H1 (cell line): Measurements from ENCODE around the gene SARS2. TPM values are rescaled to one million over a fixed set of nuclear protein-coding genes. Genes with fewer than 3 reads are reported as not detected.

ENCODE experiments used
- CTCF ChIA-PET: fragments of 300-600 bp; sonication (Branson Sonifier 250); formaldehyde crosslinking; loops from one replicate; lab custom pipeline; 2021; ENCODE audit not compliant: partially characterized antibody; lab: Charles Lee
- POLR2A ChIA-PET: fragments of 300-600 bp; sonication (Branson Sonifier 250); formaldehyde crosslinking; loops from one replicate; lab custom pipeline; 2021; ENCODE audit warnings: inconsistent platforms; ENCODE audit not compliant: partially characterized antibody; lab: Charles Lee
- DNase-seq, 2 experiments: peaks; one replicate each; pipeline versions ENCODE4 v3.0.0 to v3.0.0-alpha.2; 2010 to 2022; ENCODE audit warnings: low spot score in 2 of 2, low read depth in 1 of 2, mixed read lengths in 1 of 2
- FAIRE-seq: peaks from 2 replicates; lab custom pipeline; 2011; peaks lifted over from hg19 to GRCh38; lab: Jason Lieb, UNC
- H2AFZ ChIP-seq: 2 replicates; pipeline ENCODE4 v1.8.1; 2012; ENCODE audit warnings: low read length, inconsistent platforms
- H2AK5ac ChIP-seq: 2 replicates; pipeline ENCODE4 v1.6.1; 2013; ENCODE audit warnings: low read depth, low read length
- H2BK120ac ChIP-seq: replicated peaks from 2 replicates; pipeline ENCODE3; 2013; ENCODE audit warnings: low read depth, low read length, inconsistent platforms
- H2BK12ac ChIP-seq: 2 replicates; pipeline ENCODE4 v1.6.1; 2013; ENCODE audit warnings: low read depth, low read length
- H2BK15ac ChIP-seq: 2 replicates; pipeline ENCODE4 v1.6.1; 2013; ENCODE audit warnings: low read length
- H2BK20ac ChIP-seq: 2 replicates; pipeline ENCODE4 v1.6.1; 2013; ENCODE audit warnings: low read length
- H2BK5ac ChIP-seq: 2 replicates; pipeline ENCODE4 v1.6.1; 2013; ENCODE audit warnings: low read depth, low read length
- H3K14ac ChIP-seq: 2 replicates; pipeline ENCODE4 v1.6.1; 2013; ENCODE audit warnings: inconsistent platforms; ENCODE audit not compliant: insufficient read length
- H3K18ac ChIP-seq: 2 replicates; pipeline ENCODE4 v1.6.1; 2013; ENCODE audit warnings: low read length; ENCODE audit errors: extremely low read depth
- H3K23ac ChIP-seq: 2 replicates; pipeline ENCODE4 v1.6.1; 2013; ENCODE audit warnings: inconsistent platforms; ENCODE audit not compliant: insufficient read length
- H3K23me2 ChIP-seq: 2 replicates; pipeline ENCODE4 v1.6.1; 2013; ENCODE audit warnings: low read depth, low read length
- H3K27ac ChIP-seq: 2 replicates; pipeline ENCODE4 v1.6.1; 2011; ENCODE audit warnings: low read depth, low read length, inconsistent platforms
- H3K27me3 ChIP-seq, 4 experiments: replicated peaks in 1 of 4; 1 replicate in 1 of 4; 2 replicates in 3 of 4; pipeline versions ENCODE4 v1.6.1 to v1.8.1; 2011 to 2013; ENCODE audit warnings: low read length in 3 of 4, mild to moderate bottlenecking in 3 of 4, inconsistent platforms in 2 of 4, mixed read lengths in 2 of 4, moderate library complexity in 1 of 4; ENCODE audit not compliant: control insufficient read depth in 3 of 4, insufficient read depth in 3 of 4; ENCODE audit errors: extremely low read depth in 1 of 4
- H3K36me3 ChIP-seq, 4 experiments: 2 replicates each; pipeline versions ENCODE4 v1.6.1 to v1.8.1; 2011 to 2013; ENCODE audit warnings: mild to moderate bottlenecking in 4 of 4, low read length in 3 of 4, moderate library complexity in 2 of 4, control low read depth in 1 of 4, inconsistent platforms in 1 of 4; ENCODE audit not compliant: insufficient read depth in 4 of 4, control insufficient read depth in 2 of 4
- H3K4ac ChIP-seq: replicated peaks from 2 replicates; pipeline ENCODE3; 2013; ENCODE audit warnings: low read length, low read depth, mixed read lengths, inconsistent platforms; ENCODE audit not compliant: insufficient read length
- H3K4me1 ChIP-seq, 4 experiments: replicated peaks in 1 of 4; 1 replicate in 1 of 4; 2 replicates in 3 of 4; pipeline versions ENCODE4 v1.6.1 to v1.8.1; 2011 to 2013; ENCODE audit warnings: low read length in 3 of 4, inconsistent platforms in 2 of 4, mixed read lengths in 1 of 4; ENCODE audit not compliant: insufficient read depth in 4 of 4, control insufficient read depth in 3 of 4
- H3K4me2 ChIP-seq, 2 experiments: 2 replicates each; pipeline versions ENCODE4 v1.6.1 to v1.8.1; 2011 to 2013; ENCODE audit warnings: low read depth in 2 of 2, low read length in 2 of 2, control low read depth in 1 of 2, inconsistent platforms in 1 of 2, mild to moderate bottlenecking in 1 of 2; ENCODE audit not compliant: insufficient read depth in 1 of 2
- H3K4me3 ChIP-seq, 4 experiments: fragments of 200-600, 300-600 bp in 1 of 4; sonication (generic), shearing (Covaris generic), sonication (Bioruptor Twin) in 1 of 4; 2 replicates each; pipeline versions ENCODE4 v1.5.1 to v1.8.1; 2011 to 2016; ENCODE audit warnings: low read length in 4 of 4, low read depth in 3 of 4, control low read depth in 2 of 4, inconsistent platforms in 2 of 4, mild to moderate bottlenecking in 2 of 4, mixed read lengths in 1 of 4, moderate library complexity in 1 of 4; ENCODE audit not compliant: insufficient read depth in 2 of 4; ENCODE audit errors: extremely low read depth in 1 of 4
- H3K56ac ChIP-seq: replicated peaks from 2 replicates; pipeline ENCODE3; 2013; ENCODE audit warnings: low read depth, mild to moderate bottlenecking, mixed read lengths, low read length, inconsistent platforms; ENCODE audit not compliant: insufficient read length
- H3K79me1 ChIP-seq: 2 replicates; pipeline ENCODE4 v1.6.1; 2013; ENCODE audit warnings: low read depth, low read length, control low read depth
- H3K79me2 ChIP-seq, 2 experiments: 2 replicates each; pipeline versions ENCODE4 v1.6.1 to v1.8.1; 2012 to 2013; ENCODE audit warnings: low read length in 2 of 2, mild to moderate bottlenecking in 2 of 2, inconsistent platforms in 1 of 2; ENCODE audit not compliant: insufficient read depth in 2 of 2, control insufficient read depth in 1 of 2
- H3K9ac ChIP-seq, 4 experiments: replicated peaks in 1 of 4; 1 replicate in 1 of 4; 2 replicates in 3 of 4; pipeline versions ENCODE4 v1.6.1 to v1.8.1; 2011 to 2013; ENCODE audit warnings: low read depth in 3 of 4, low read length in 3 of 4, control low read depth in 2 of 4, mild to moderate bottlenecking in 2 of 4, moderate library complexity in 2 of 4, inconsistent platforms in 1 of 4; ENCODE audit errors: extremely low read depth in 1 of 4
- H3K9me3 ChIP-seq, 2 experiments: 2 replicates each; pipeline versions ENCODE4 v1.6.1 to v1.8.1; 2012 to 2013; ENCODE audit warnings: mild to moderate bottlenecking in 2 of 2, moderate library complexity in 2 of 2, control low read depth in 1 of 2, inconsistent platforms in 1 of 2, low read depth in 1 of 2, low read length in 1 of 2, mixed read lengths in 1 of 2; ENCODE audit not compliant: insufficient read depth in 2 of 2
- H4K20me1 ChIP-seq, 2 experiments: replicated peaks in 1 of 2; 2 replicates each; pipeline versions ENCODE3 to v1.8.1; 2011 to 2013; ENCODE audit warnings: inconsistent platforms in 2 of 2, low read length in 2 of 2, mild to moderate bottlenecking in 1 of 2; ENCODE audit not compliant: insufficient read depth in 2 of 2, control insufficient read depth in 1 of 2
- H4K5ac ChIP-seq: 2 replicates; pipeline ENCODE4 v1.6.1; 2013; ENCODE audit warnings: low read length, low read depth, mixed read lengths, inconsistent platforms; ENCODE audit not compliant: insufficient read length
- H4K8ac ChIP-seq: 2 replicates; pipeline ENCODE4 v1.8.0; 2013; ENCODE audit warnings: mild to moderate bottlenecking, moderate library complexity, low read length, inconsistent platforms; ENCODE audit not compliant: insufficient read depth; ENCODE audit errors: extremely low read depth
- H4K91ac ChIP-seq: replicated peaks from 2 replicates; pipeline ENCODE3; 2013; ENCODE audit warnings: low read length, mixed read lengths, inconsistent platforms; ENCODE audit not compliant: insufficient read length
- KDM1A ChIP-seq: fragments of 200-600, 300-600 bp; sonication (generic); IDR thresholded peaks from 2 replicates; pipeline ENCODE4 v1.7.1; 2016; ENCODE audit warnings: mild to moderate bottlenecking, low read length, borderline replicate concordance
- USF2 ChIP-seq: IDR thresholded peaks from 2 replicates; pipeline ENCODE4 v1.6.1; 2011; ENCODE audit warnings: low read length, improper control_type of control experiment
- WGBS, 2 experiments: shearing (Covaris generic) in 1 of 2; methylation state at CpG; one replicate each; pipeline versions ENCODE4 v1.1.6 to v1.1.7; 2013 to 2015; ENCODE audit warnings: low lambda C conversion rate in 2 of 2, mixed read lengths in 2 of 2, inconsistent platforms in 1 of 2, low coverage in 1 of 2, missing lambda C conversion rate in 1 of 2; ENCODE audit not compliant: insufficient replicate concordance in 2 of 2, insufficient coverage in 1 of 2, insufficient read length in 1 of 2; ENCODE audit errors: extremely low coverage in 1 of 2, missing lambda C conversion rate in 1 of 2; 5-methylcytosine and 5-hydroxymethylcytosine counted together
- polyA plus RNA-seq, 7 experiments: library from polyadenylated mRNA; depleted of rRNA in 3 of 7; stranded (reverse) in 5 of 7; unstranded in 2 of 7; fragments of >200 nt in 5 of 7; fragments of 200-250 nt in 2 of 7; gene quantifications; 1 replicate in 5 of 7; 2 replicates in 1 of 7; 4 replicates in 1 of 7; pipeline versions ENCODE4 v1.2.1 to v1.2.3, GENCODE V29; 2011 to 2013; ENCODE audit warnings: missing spikeins in 2 of 7, mixed read lengths in 2 of 7
- total RNA-seq: library from RNA; stranded (reverse); fragmentation: NEBNext Ultra II Directional; extraction: Animal tissue kit (Norgen Biotek cat#: 25700); gene quantifications from 2 replicates; pipeline ENCODE4 v1.2.1, GENCODE V29; 2021

The SARS2 gene
- total and polyA plus RNA-seq, 2 of the 8 experiments (the other 6 are each of a cell fraction or from before 2014, with no cell fraction given) = 68.0 to 102 TPM

DNA sequence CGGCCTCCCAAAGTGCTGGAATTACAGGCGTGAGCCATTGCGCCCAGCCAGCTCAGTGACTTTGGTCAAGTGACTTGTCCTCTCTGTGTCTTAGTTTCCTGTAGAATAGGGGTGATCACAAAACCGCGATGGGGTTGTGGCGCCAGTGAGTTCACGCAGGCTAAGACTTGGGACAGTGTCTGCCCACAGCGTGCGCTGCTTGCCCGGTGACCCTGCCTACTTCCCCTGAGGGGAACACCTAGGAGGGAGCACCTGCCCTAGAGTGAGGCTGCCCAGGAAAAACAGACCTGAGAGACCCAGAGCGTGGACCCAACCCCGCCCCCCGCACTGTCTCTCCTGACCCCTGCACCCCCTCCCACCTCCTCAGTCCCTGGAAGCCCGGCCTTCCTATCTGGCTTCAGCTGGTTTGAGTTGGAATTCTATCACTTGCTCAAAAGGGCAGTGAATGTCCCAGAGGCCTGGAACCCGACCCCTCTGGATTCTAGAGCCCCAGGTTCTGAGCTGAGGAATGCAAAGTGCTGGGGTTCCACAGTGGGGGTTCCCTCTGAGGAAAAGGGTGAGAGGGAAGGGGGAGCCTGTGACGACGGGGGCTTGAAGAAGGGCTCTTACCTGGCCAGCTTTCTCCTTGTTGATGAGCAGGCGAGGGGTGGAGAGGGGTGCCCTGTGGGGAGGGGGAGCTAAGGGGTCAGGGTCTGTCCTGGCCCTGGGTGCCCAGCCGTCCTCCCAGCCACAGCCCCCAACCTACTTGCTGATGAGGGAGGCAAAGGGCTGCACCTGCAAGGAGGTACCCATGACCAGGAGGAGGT is 50.3 kb downstream of the SARS2 start:
- Histone ChIP-seq H3K4me3 (no peak overlapping the region), H2AFZ (no peak overlapping the region), H3K9me3 (no peaks in the 10 kb centered on the region), H3K56ac (no peak overlapping the region), H4K91ac (no peak overlapping the region), H2BK20ac (no peak overlapping the region), H3K4me1 (peaks cover 0 to 8% (median 3%) of the 10 kb centered on the region in 4 experiments; a peak in 6 of 7 replicates), H3K79me2 (no peaks in the 10 kb centered on the region), H3K36me3 (no peaks in the 10 kb centered on the region), H3K23me2 (no peaks in the 10 kb centered on the region), H4K5ac (no peak overlapping the region), H2AK5ac (no peak overlapping the region), H3K27me3 (no peaks in the 10 kb centered on the region), H2BK15ac (no peak overlapping the region), H4K20me1 (no peaks in the 10 kb centered on the region), H3K27ac (no peak overlapping the region), H3K23ac (no peak overlapping the region), H3K9ac (no peak overlapping the region), H3K79me1 (no peaks in the 10 kb centered on the region), H3K14ac (no peak overlapping the region), H2BK120ac (no peak overlapping the region), H2BK5ac (no peak overlapping the region), H4K8ac (0 out of 2 replicates have a peak overlapping the region, but pooled peaks have one; percentile 21), H3K18ac (no peak overlapping the region), H3K4ac (peak overlapping the region; percentile 38), H3K4me2 (no peak overlapping the region), H2BK12ac (no peak overlapping the region)
- FAIRE-seq (no peak), DNase-seq (no peak)
- TF ChIP-seq USF2 (no peak), KDM1A (peak; percentile 76; the same call in 1 of the 2 replicates)
- CTCF ChIA-PET = interaction anchor here (0.7 to 7.0 kb wide), 5 partner anchors 8 to 22 kb away, joined by 3 to 97 read pairs (median 7); no protein-coding TSS in a partner anchor
- 83% methylated on average over 14 of the region's 19 CpGs; no CpG with 5 or more reads in 1 of the 2 experiments for WGBS, 2 experiments
- POLR2A ChIA-PET = interaction anchor here (0.6 to 6.1 kb wide), 5 partner anchors 7 to 194 kb away, joined by 4 to 35 read pairs (median 5); no protein-coding TSS in a partner anchor
